Neural progenitor cell (in vitro differentiated cells): ENCODE measurements around the gene B4GALNT3.

Source experiments
- EZH2 ChIP-seq: fragments of 200-600 bp; sonication (generic); IDR thresholded peaks from 2 replicates; pipeline ENCODE4 v1.6.1; 2017; ENCODE audit warnings: antibody characterized with exemption, mild to moderate bottlenecking, moderate library complexity
- EZH2phosphoT487 ChIP-seq: fragments of 200-600 bp; sonication (generic); IDR thresholded peaks from 2 replicates; pipeline ENCODE4 v1.6.1; 2017; ENCODE audit warnings: antibody characterized with exemption
- TF ChIP-seq, protein P1 (sequence below): fragments of 200-600 bp; sonication (generic); IDR thresholded peaks from 2 replicates; pipeline ENCODE4 v1.5.1; 2017; ENCODE audit warnings: antibody characterized with exemption, mild to moderate bottlenecking

DNA sequence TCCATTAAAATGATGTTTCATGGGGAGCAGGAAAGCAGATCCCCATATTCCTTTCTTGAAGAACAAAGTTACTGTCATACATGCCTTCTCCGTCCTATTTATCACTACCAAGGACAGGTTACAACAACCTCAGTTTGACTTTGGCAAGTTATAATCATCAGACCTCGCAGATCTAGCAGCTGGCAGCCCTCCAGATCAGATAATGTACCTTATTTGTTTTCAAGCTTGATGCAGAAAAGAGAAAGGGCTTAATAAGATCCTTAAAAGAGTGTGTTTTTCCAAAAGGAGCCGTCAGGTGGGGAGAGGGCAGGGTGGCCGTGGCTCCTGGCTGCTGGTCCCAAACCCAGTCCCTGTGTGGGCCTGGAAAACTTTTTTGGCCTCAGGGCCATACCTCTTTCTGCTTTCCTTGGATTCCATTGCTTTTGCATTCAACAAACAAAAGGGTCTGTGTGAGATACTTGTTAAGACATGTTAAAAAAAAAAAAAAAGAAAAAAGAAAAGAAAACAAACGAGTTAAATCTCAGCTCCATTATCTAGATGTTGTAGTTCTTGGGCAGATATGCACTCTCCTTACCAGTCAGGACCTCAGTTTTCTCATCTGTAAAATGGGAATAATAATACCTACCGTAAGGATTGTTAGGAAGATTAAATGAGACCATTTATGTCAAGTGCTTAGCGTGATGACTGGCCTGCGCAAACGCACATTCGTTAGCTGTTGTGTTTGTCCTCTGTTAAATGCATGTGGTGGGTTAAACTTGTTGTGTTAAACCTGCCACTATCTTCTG is 64.6 kb downstream of the B4GALNT3 start:
- TF ChIP-seq, protein P1, sequence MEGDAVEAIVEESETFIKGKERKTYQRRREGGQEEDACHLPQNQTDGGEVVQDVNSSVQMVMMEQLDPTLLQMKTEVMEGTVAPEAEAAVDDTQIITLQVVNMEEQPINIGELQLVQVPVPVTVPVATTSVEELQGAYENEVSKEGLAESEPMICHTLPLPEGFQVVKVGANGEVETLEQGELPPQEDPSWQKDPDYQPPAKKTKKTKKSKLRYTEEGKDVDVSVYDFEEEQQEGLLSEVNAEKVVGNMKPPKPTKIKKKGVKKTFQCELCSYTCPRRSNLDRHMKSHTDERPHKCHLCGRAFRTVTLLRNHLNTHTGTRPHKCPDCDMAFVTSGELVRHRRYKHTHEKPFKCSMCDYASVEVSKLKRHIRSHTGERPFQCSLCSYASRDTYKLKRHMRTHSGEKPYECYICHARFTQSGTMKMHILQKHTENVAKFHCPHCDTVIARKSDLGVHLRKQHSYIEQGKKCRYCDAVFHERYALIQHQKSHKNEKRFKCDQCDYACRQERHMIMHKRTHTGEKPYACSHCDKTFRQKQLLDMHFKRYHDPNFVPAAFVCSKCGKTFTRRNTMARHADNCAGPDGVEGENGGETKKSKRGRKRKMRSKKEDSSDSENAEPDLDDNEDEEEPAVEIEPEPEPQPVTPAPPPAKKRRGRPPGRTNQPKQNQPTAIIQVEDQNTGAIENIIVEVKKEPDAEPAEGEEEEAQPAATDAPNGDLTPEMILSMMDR: no peak
- no peak for TF ChIP-seq EZH2phosphoT487
- TF ChIP-seq EZH2: no peak
